Lung (tissue), 12 donors: ENCODE results near the gene AQP6. TPM values are rescaled to one million over a fixed set of nuclear protein-coding genes. Genes with fewer than 3 reads are reported as not detected.

Experiments used
- ATAC-seq: fragments of 200-7000 bp; cut with Tn5 transposase; one replicate; pipeline ENCODE4 v1.9.1; 2020; ENCODE audit warnings: moderate number of reproducible peaks; ENCODE audit not compliant: insufficient read depth, low FRiP score
- DNase-seq, 3 donors: peaks; one replicate each; pipeline ENCODE4 v3.0.0-alpha.2; 2013 to 2017
- H3K27ac ChIP-seq, 2 donors: one replicate each; pipeline ENCODE4 v1.5.1; 2013; ENCODE audit warnings: mild to moderate bottlenecking in 2 of 2, moderate library complexity in 2 of 2, control low read depth in 1 of 2, inconsistent platforms in 1 of 2, low read depth in 1 of 2, low read length in 1 of 2
- H3K27me3 ChIP-seq, 3 donors: one replicate each; pipeline ENCODE4 v1.5.1; 2013; ENCODE audit warnings: low read length in 2 of 3; ENCODE audit not compliant: control insufficient read depth in 3 of 3, insufficient read depth in 3 of 3
- H3K36me3 ChIP-seq, 4 donors: one replicate each; pipeline ENCODE4 v1.5.1; 2013; ENCODE audit warnings: low read length in 4 of 4, mild to moderate bottlenecking in 1 of 4, moderate library complexity in 1 of 4; ENCODE audit not compliant: control insufficient read depth in 4 of 4, insufficient read depth in 4 of 4
- H3K4me1 ChIP-seq, 5 donors: one replicate each; pipeline ENCODE4 v1.5.1; 2013; ENCODE audit warnings: low read length in 5 of 5, mild to moderate bottlenecking in 2 of 5, moderate library complexity in 1 of 5; ENCODE audit not compliant: control insufficient read depth in 5 of 5, insufficient read depth in 5 of 5
- H3K4me3 ChIP-seq: one replicate; pipeline ENCODE4 v1.5.1; 2013; ENCODE audit warnings: mild to moderate bottlenecking, control low read depth, moderate library complexity
- H3K9ac ChIP-seq, 2 donors: one replicate each; pipeline ENCODE4 v1.5.1; 2013; ENCODE audit warnings: low read length in 2 of 2, control low read depth in 1 of 2; ENCODE audit not compliant: insufficient read depth in 1 of 2
- H3K9me3 ChIP-seq, 4 donors: one replicate each; pipeline ENCODE4 v1.5.1; 2013; ENCODE audit warnings: low read length in 3 of 4, mild to moderate bottlenecking in 1 of 4, moderate library complexity in 1 of 4; ENCODE audit not compliant: control insufficient read depth in 4 of 4, insufficient read depth in 3 of 4
- WGBS, 2 donors: extraction: QIAGEN DNeasy Blood & Tissue Kit; methylation state at CpG; one replicate each; pipeline ENCODE4 v1.1.7; 2013; 5-methylcytosine and 5-hydroxymethylcytosine counted together
- polyA plus RNA-seq, 2 donors: library from polyadenylated mRNA; stranded (reverse); fragments of 200-250 nt; gene quantifications; one replicate each; pipeline ENCODE4 v1.2.1, GENCODE V29; 2013
- total RNA-seq, 2 donors: library from RNA; depleted of rRNA in 1 of 2; stranded (reverse); fragments of >200 nt in 1 of 2; gene quantifications; one replicate each; pipeline ENCODE4 v1.2.1, GENCODE V29; 2014 to 2021
- TF ChIP-seq, protein P1 (sequence below): IDR thresholded peaks from 2 replicates; pipeline ENCODE4 v1.5.1; 2012; ENCODE audit warnings: mild to moderate bottlenecking; ENCODE audit errors: control extremely low read depth, extremely low read depth
- donor health status: control.
- donor health status: control.
- donor health status: Bipolar disorder and iron deficiency.
- donor health status: healthy.
- donor health status: DM: yes; HTN: yes; CAD: no.

Gene AQP6
- total and polyA plus RNA-seq, 4 donors, result 0.03 to 0.40 (median 0.19) TPM

DNA sequence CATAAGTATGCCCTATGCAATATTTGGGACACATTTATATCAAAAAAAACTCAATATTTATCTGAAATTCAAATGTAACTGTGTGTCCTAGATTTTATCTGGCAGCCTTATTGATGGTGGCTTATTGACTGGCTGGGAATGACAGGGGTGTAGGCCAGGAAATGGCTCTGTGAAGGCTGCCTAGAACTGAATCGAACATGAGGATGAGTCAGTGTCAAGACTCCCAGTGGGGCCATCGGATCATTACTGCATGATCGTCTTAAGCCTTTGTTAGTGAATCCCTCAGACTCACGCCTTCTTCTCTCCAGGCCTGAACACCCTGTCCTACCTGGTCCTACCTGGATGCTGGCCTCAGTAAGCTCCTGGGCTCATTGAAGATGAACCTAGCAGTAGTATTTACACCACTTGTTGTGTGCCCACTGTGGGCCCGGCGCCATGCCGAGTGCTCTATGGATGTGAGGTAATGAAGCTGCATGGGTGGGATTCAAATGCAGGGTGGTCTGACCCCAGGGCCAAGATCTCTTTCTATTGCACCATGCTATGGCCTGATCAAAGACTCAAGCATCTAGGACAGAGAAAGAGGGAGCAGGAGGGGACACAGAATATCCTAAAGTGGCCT is 48.0 kb upstream of the AQP6 start:
- WGBS, 2 donors, result 90 to 95% methylated on average over 7 of the region's 7 CpGs

DNA sequence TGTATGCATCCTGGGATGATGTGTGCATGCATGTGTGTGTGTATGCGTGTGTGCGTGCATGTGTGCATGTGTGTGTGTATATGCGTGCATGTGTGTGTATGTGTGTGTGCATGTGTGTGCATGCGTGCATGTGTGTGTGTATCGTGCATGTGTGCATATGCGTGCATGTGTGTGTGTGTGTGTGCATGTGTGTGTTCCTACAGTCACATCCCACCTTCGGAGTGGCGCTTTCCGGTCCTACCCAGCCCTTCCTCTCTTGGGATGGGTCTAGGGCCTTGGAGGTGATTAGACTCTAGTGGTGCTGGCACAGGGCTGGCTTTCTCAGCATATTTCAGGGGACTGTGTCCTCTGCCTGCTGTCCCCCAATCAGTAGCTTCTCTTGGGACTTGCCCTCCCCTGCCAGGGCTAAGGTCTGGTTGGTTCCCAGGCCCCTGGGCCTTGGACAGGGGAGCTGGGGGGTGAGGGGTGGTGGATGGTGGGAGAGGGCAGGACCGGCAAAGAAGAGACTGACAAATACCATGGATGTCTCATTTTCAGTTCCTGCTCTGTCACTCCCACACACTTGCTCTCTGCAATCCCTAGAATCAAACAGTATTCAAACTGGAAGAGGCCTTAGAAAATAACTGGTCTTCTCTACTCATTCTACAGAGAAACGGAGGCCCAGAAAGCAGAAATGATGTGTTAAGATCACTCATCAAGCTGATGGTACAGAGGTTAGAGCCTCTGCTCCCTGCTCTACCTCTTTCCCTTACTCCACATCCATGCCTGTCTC is 47.1 kb upstream of the AQP6 start:
- DNase-seq (no peak), ATAC-seq (no peak)
- H3K9me3 ChIP-seq, result no peaks in the 10 kb centered on the region
- H3K4me1 ChIP-seq, result peaks cover 0 to 7% (median 0%) of the 10 kb centered on the region in 5 donors
- H3K4me3 ChIP-seq, result no peak overlapping the region
- no peak overlapping the region for H3K9ac ChIP-seq
- WGBS, 2 donors, result 88 to 91% methylated on average over 11 of the region's 11 CpGs
- no peaks in the 10 kb centered on the region for H3K27me3 ChIP-seq
- TF ChIP-seq, protein P1, sequence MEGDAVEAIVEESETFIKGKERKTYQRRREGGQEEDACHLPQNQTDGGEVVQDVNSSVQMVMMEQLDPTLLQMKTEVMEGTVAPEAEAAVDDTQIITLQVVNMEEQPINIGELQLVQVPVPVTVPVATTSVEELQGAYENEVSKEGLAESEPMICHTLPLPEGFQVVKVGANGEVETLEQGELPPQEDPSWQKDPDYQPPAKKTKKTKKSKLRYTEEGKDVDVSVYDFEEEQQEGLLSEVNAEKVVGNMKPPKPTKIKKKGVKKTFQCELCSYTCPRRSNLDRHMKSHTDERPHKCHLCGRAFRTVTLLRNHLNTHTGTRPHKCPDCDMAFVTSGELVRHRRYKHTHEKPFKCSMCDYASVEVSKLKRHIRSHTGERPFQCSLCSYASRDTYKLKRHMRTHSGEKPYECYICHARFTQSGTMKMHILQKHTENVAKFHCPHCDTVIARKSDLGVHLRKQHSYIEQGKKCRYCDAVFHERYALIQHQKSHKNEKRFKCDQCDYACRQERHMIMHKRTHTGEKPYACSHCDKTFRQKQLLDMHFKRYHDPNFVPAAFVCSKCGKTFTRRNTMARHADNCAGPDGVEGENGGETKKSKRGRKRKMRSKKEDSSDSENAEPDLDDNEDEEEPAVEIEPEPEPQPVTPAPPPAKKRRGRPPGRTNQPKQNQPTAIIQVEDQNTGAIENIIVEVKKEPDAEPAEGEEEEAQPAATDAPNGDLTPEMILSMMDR, result no peak
- no peak overlapping the region for H3K27ac ChIP-seq
- H3K36me3 ChIP-seq, result no peaks in the 10 kb centered on the region

More for the DNA sequence above, 48.0 kb upstream of the AQP6 start:
- H3K27ac ChIP-seq, result no peak overlapping the region
- no peaks in the 10 kb centered on the region for H3K36me3 ChIP-seq
- H3K27me3 ChIP-seq, result no peaks in the 10 kb centered on the region
- no peak overlapping the region for H3K4me3 ChIP-seq
- DNase-seq (no peak), ATAC-seq (no peak)
- TF ChIP-seq, protein P1, result no peak
- peaks cover 0 to 7% (median 0%) of the 10 kb centered on the region in 5 donors for H3K4me1 ChIP-seq
- H3K9ac ChIP-seq, result no peak overlapping the region
- no peaks in the 10 kb centered on the region for H3K9me3 ChIP-seq

DNA sequence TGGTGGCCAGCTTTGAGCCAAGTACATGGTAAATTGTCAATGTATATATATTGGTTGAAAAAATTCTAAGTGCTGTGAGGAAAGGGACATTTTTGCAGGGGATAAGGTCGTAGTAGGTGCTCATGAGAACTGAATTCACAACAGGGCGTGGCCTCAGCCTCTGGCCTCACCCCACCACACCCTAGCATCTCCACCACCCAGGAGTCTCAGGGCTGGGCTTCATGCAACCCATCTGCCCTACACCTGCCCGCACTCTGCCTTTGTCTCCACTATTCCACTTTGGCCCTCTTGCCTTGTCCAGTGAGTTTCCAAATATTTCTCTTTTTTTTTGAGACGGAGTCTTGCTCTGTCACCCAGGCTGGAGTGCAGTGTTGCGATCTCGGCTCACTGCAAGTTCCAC is 44.3 kb upstream of the AQP6 start:
- H3K36me3 ChIP-seq, result no peaks in the 10 kb centered on the region
- H3K9me3 ChIP-seq, result no peaks in the 10 kb centered on the region
- ATAC-seq (no peak), DNase-seq (no peak)
- H3K4me1 ChIP-seq, result no peaks in the 10 kb centered on the region
- TF ChIP-seq, protein P1, result no peak
- H3K9ac ChIP-seq, result no peak overlapping the region
- no peak overlapping the region for H3K27ac ChIP-seq
- 88 to 92% methylated on average over 6 of the region's 6 CpGs for WGBS, 2 donors
- H3K27me3 ChIP-seq, result no peaks in the 10 kb centered on the region
- no peak overlapping the region for H3K4me3 ChIP-seq
